Measurements from ENCODE around the gene ARHGAP36. TPM values are rescaled to one million over a fixed set of nuclear protein-coding genes. Genes with fewer than 3 reads are reported as not detected.

ARHGAP36 gene
- 522 TPM for polyA plus RNA-seq (ENCODE audit: insufficient read length)

GRCh38 chrX:131058136-131058868 is at the start of gene ARHGAP36:
TSS of gene ARHGAP36 (plus strand) at chrX:131058346. CDS start at chrX:131081666, 23,320 bp downstream.
- DNase-seq, result no peak

GRCh38 chrX:131010186-131010585 is 48.0 kb upstream of the ARHGAP36 start:
- no peak for DNase-seq

GRCh38 chrX:131025336-131025735 is 32.8 kb upstream of the ARHGAP36 start:
- no peak for DNase-seq

GRCh38 chrX:131032354-131033230 is 25.6 kb upstream of the ARHGAP36 start:
- DNase-seq, result no peak

- no peak for DNase-seq
Observed at GRCh38 chrX:131034063-131034462, 24.1 kb upstream of the ARHGAP36 start.

- no peak for DNase-seq
Observed at GRCh38 chrX:131040781-131041180, 17.4 kb upstream of the ARHGAP36 start.

- no peak for DNase-seq
Observed at GRCh38 chrX:131041667-131042066, 16.5 kb upstream of the ARHGAP36 start.

GRCh38 chrX:131045726-131046125 is 12.4 kb upstream of the ARHGAP36 start:
- DNase-seq, result no peak

GRCh38 chrX:131046596-131046995 is 11.6 kb upstream of the ARHGAP36 start:
- no peak for DNase-seq

GRCh38 chrX:131047180-131047579 is 11.0 kb upstream of the ARHGAP36 start:
- DNase-seq, result no peak

- DNase-seq, result no peak
Observed at GRCh38 chrX:131053076-131053475, 5.1 kb upstream of the ARHGAP36 start.

GRCh38 chrX:131054906-131055305 is 3.2 kb upstream of the ARHGAP36 start:
- DNase-seq, result no peak

GRCh38 chrX:131057706-131058105 is 440 bp upstream of the ARHGAP36 start:
- no peak for DNase-seq

- no peak for DNase-seq
Observed at GRCh38 chrX:131059246-131059645, 1.1 kb downstream of the ARHGAP36 start.

GRCh38 chrX:131060147-131060546 is 2.0 kb downstream of the ARHGAP36 start:
- DNase-seq, result no peak

- DNase-seq, result no peak
Observed at GRCh38 chrX:131061306-131061705, 3.2 kb downstream of the ARHGAP36 start.

GRCh38 chrX:131063613-131064012 is 5.5 kb downstream of the ARHGAP36 start:
- DNase-seq, result no peak

- no peak for DNase-seq
Observed at GRCh38 chrX:131066237-131066636, 8.1 kb downstream of the ARHGAP36 start.

- no peak for DNase-seq
Observed at GRCh38 chrX:131067216-131067615, 9.1 kb downstream of the ARHGAP36 start.

GRCh38 chrX:131067846-131068745 is 9.9 kb downstream of the ARHGAP36 start:
- no peak for DNase-seq

- no peak for DNase-seq
Observed at GRCh38 chrX:131068945-131069719, 11.0 kb downstream of the ARHGAP36 start.

Measured in hindlimb muscle (tissue), 1 donor.